Right ventricle myocardium inferior (tissue), 1 donor: ENCODE data around the gene BTBD17. TPM values are rescaled to one million over a fixed set of nuclear protein-coding genes. Genes with fewer than 3 reads are reported as not detected.
A peak's percentile ranks its signal among the peaks of the same experiment; 100 is the strongest.
"Not testable (repeated sequence)": the region's sequence is repeated elsewhere in the genome, so short reads cannot be mapped to it uniquely, and the experiment has no call there.

Experiments
- ATAC-seq: fragments of 200-7000 bp; cut with Tn5 transposase; one replicate; pipeline ENCODE4 v1.9.1; 2020; ENCODE audit warnings: mild to moderate bottlenecking, moderate library complexity
- DNase-seq: peaks from one replicate; pipeline ENCODE4 v3.0.0; 2021; ENCODE audit errors: missing footprints
- intact Hi-C: fragments of 100-400 bp; cut with DNase I; formaldehyde crosslinking; loops from one replicate; pipeline ENCODE4 v1.11.0; 2022
- long read RNA-seq: library from polyadenylated mRNA; unstranded; transcript quantifications from one replicate; pipeline ENCODE4 v2.0.0, GENCODE V29; 2021
- total RNA-seq: library from RNA; stranded (reverse); fragmentation: NEBNext Ultra II Directional; extraction: Animal tissue kit (Norgen Biotek cat#: 25700); gene quantifications from one replicate; pipeline ENCODE4 v1.2.1, GENCODE V29; 2021
- donor health status: DM: no; HTN: yes; CAD: no; lungs with severe emphysema.

BTBD17 gene
- not detected for total RNA-seq
- long read RNA-seq = 0 reads

- DNase-seq = peak; percentile 75
- intact Hi-C loops = loop anchor here (2.0 kb wide), 1 partner anchor 63 kb away; no protein-coding TSS in a partner anchor
- ATAC-seq = peak; percentile 79
Measured at GRCh38 chr17:74361230-74362068, at the start of gene BTBD17. Gene BTBD17 (minus strand): TSS chr17:74361868. CDS start chr17:74361819, 49 bp downstream.

DNA sequence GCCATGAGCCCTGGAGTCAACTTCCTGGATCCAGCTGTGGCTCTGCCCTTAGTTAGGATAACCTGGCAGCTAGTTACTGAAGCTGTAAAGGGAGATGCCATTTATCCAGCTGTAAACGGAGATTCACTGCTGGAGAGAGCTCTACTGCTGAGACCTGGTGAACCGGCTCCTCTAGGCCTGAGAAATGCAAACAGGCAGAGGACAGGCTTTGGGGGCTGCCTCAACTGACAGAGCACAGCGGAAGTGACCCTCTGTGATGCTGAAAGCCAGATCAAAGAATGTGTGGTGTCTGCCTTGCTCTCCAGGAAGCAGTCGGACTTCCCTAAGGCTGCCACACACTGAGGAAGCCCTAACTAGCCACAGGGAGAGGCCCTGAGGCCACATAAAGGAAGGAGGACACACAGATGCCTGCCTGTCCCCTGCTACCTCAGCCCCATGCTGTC, 48.4 kb upstream of the BTBD17 start:
- intact Hi-C loops = no loop called here
- no peak for DNase-seq
- no peak for ATAC-seq

DNA sequence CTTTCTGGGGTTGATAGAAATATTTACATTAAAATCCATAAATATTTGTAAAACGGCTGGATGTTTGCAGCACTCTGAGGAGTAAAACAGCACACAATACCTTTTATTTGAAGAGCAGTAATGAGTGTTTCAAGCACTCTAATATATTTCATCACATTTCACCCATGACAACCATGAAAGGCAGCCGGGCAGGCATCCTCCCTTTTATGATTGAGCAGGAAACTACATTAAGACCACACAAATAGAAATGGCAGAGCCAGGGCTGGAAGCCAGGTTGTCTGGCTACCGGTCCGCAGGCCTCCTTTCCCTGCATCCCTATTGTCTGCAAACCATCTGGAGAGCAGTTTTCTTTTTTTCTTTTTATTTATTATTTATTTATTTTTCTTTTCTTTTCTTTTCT, 47.1 kb upstream of the BTBD17 start:
- no peak for ATAC-seq
- intact Hi-C loops = no loop called here

GRCh38 chr17:74408262-74408661, 46.6 kb upstream of the BTBD17 start:
- no peak for ATAC-seq
- no peak for DNase-seq
- intact Hi-C loops = no loop called here

More for the DNA sequence above, 47.1 kb upstream of the BTBD17 start:
- no peak for DNase-seq

DNA sequence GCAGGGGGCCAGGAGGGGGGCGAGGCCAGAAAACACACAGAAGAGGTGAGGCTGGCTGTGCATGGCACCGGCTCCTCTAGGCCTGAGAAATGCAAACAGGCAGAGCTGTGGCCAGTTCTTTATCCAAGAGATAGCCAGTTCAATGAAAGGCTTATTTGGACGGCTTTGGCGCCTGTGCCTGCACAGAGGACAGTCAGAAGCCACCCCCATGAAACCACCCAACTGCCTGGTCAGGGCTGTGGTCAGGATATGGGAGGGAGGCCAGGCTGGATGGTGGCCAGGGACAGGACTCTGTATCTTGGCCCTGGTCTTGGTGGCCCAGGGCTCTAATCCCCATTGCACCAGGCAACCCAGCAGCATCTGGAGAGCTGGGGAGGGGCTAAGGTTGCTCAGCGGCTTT, 45.7 kb upstream of the BTBD17 start:
- no peak for DNase-seq
- ATAC-seq = no peak
- intact Hi-C loops = no loop called here

GRCh38 chr17:74405311-74405710, 43.6 kb upstream of the BTBD17 start:
- ATAC-seq, intact Hi-C loops, DNase-seq: not testable (repeated sequence)

DNA sequence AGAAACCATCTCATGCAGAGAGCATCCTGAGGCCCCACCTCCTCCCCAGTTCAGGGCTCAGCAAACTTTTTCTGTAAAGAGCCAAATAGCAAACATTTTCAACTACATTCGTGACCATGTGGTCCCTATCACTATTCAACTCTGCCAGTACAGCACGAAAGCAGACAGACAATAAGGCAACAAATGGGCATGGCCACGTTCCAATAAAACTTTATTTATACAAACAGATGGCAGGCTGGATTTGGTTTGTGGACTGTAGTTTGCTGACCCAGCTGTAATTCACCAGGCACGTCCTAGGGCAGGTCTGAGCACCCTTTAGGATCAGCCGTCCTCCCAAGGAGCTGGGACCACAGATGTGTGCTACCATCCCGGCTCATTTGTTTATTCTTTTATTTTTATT, 43.1 kb upstream of the BTBD17 start:
- DNase-seq (no peak), ATAC-seq (no peak)
- intact Hi-C loops = no loop called here

DNA sequence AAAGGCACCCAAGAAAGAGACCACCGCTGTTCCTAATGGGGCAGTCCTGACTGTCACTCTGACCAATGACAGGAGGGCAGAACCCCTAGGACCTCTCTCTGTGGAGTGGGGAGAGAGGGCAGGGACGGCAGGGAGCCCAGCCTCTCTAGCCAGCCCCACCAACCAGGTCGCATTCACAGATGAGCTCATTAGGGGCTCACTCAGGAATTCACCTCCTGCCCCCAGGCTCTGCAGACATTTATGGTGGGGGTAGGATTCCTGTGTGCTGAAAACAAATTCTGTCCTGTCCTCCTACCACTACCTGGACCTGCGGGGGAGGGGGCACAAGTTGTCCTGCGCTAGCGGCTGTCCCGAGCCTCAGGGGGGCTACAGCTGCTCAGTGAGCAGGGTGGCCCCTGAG, 42.5 kb upstream of the BTBD17 start:
- DNase-seq (no peak), ATAC-seq (no peak)
- intact Hi-C loops = no loop called here

DNA sequence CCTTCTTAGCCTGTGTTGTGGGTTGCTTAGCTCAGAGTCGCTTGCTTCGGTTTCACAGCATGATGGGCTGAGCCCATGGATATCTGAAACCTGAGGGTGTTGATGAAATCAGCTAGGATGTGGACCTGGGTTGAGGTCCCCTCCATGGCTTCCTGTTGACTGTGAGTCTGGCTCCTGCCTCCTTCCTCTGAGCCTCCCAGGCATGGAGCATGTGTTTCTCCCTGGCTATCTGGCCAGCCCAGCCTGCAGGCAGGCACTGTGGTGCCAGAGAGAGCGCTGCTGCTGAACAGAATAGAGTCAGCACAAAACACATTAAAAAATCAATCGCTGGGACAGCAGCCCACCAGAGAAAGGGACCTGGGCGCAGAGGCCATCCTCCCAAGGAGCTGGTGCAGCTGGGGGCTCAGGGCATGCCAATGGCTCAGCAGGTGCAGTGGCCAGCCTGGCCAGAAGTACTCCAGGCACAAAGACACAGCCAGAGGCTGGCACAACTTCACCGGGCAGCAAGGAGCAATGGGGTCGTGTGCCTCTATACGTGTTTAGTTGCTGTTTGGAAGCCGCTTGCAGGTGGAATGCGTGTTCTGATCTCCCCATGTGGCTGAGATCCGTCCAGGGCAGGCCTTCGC, 42.0 kb upstream of the BTBD17 start:
- DNase-seq (no peak), ATAC-seq (no peak)
- intact Hi-C loops = no loop called here

DNA sequence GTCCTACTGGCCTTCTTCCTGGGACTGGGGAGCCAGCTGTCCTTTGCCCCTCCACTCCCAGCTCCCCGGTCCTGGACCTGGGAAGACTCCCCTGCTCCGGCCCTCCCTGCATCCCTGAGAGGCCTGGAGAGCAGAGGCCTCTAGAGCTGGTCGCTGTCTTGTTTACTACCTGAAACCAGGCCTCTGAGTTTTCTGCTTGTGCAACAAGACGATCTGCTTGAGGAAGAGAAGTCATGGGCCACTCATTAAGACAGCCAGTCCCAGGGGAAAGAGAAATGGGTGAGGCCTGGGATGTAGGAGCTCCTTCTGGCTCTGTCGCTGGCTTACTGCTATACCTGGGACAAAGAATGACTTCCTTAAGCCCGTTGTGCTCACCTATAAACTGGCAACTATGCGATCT, 40.4 kb upstream of the BTBD17 start:
- DNase-seq = no peak
- ATAC-seq = no peak
- intact Hi-C loops = no loop called here

DNA sequence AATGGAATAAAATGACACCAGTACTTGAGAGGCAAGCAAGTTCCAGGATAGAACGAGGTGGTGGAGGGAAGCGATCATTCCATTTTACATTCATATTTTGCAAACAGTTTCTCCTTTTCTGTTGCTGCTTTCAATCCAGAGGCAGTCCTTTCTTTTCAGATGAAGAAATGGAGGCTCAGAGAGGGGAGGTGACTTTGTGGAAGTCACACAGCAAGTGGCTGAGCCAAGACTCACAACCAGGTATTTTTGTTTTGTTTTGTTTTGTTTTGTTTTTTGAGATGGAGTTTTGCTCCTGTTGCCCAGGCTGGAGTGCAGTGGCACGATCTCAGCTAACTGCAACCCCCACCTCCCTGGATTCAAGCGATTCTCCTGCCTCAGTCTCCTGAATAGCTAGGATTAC, 34.9 kb upstream of the BTBD17 start:
- no peak for ATAC-seq
- DNase-seq = no peak
- intact Hi-C loops = no loop called here

DNA sequence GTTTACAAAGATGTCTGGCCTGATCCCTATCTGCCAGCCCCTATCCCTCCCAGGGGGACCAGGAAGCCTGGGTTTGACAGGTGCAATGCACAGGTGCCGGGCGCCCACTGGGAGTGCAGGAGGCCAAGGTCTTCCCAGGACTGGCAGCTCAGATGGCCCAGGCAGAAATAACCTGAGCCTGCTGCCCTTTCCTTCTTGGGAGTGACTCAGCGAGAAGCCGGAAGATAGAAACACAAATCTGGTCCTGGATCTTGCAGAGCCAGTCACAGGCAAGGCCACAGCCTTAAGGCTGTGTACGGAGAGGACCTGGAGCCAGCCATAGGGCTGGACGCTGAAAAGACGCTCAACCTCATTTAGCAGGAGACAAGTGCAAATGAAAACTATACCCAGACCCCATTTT, 33.3 kb upstream of the BTBD17 start:
- ATAC-seq (no peak), DNase-seq (no peak)
- intact Hi-C loops = no loop called here

DNA sequence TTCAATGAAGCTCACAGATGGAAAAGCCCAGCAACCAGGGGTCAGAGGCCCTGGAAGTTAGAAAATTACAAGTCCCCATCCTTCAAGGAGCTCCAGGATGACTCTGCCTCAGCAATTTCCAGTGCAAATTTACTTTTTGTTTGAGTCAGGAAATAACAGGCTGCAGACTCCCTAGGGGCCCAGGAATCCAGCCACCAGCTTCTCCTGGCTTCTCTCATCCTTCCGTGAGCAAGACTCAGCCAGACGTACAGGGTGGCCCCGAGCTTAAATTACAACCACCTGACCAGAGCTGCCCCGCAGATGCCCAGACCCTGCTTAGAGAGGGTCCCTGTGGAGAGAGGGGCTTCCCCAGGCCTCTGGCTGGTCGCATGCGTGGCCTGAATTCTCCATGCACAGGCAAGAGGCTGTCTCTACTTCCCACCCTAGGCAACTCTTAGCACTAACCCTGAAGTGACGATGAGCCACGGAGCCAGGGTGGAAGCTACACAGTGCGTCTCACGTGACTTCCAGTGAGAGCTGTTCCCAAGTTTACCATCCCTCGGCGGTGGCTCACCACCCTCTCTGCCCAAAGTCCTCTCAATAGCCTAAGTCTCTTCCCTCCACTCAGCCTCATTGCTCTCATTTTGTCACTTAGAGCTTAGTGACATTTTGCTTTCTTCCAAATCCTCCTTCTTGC, 32.7 kb upstream of the BTBD17 start:
- intact Hi-C loops = no loop called here
- ATAC-seq (no peak), DNase-seq (no peak)

DNA sequence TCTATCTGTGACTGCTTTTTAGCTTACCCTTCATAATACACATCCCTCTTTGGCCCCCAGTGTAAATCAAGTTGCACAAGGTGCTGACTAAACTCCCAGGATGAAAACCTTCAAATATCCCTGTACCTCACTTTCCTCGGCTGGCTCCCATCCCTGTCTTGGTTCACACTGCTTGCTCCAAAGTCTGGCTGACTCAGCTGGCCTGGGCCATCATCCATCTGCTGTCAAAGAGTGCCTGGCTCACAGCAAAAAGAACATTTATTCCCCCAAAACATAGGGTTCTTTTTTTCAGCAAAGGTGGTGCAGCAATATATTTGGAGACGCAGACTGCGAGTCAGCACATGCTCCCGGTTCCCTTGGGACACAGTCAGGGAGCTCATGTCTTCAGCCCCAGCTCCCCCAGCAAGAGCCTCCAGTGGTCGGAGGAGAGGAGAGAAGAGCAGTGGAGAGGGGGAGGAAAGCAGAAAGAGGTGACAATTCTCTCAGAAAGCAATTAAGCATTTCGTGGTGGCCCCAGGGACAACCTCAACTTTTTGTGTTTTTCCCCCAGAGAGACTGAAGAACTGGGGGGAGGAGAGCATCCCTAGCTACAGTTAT, 31.8 kb upstream of the BTBD17 start:
- ATAC-seq (no peak), DNase-seq (no peak)
- intact Hi-C loops = no loop called here

DNA sequence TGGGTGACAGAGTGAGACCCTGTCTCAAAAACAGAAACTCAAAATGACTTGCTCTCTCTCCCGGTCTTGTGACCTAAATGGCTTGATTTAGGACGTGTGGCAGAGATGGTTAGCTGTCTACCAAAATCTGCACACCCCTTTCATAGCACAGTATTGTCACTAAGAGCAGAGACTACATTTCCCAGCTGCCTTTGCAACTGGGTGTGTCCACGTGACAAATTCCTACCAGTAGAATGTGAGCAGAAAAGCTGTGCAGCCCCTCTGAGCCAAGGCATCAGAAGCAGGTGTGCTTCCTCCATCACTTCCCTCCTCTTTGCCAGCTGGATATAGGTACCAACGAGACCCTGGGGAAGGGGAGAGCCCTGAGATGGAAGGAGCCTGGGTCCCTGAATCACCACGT, 31.2 kb upstream of the BTBD17 start:
- DNase-seq = no peak

GRCh38 chr17:74391771-74392170, 30.1 kb upstream of the BTBD17 start:
- ATAC-seq = no peak
- intact Hi-C loops = no loop called here
- no peak for DNase-seq

More for the DNA sequence above, 31.2 kb upstream of the BTBD17 start:
- ATAC-seq = no peak
- intact Hi-C loops = no loop called here

- intact Hi-C loops = no loop called here
- no peak for ATAC-seq
- DNase-seq = no peak
Measured at GRCh38 chr17:74390680-74391653, 29.3 kb upstream of the BTBD17 start.

GRCh38 chr17:74389937-74390679, 28.4 kb upstream of the BTBD17 start:
- ATAC-seq (no peak), DNase-seq (no peak)
- intact Hi-C loops = no loop called here
